ENCODE measurements around the gene HEXA.

- TF ChIP-seq PBX3 (CRISPR knock-in tag; IDR thresholded peaks at IDR 0.05) (no peak), CTCF (tag by site-specific recombination; IDR thresholded peaks at IDR 0.05) (no peak), HIC1 (tag by site-specific recombination; IDR thresholded peaks at IDR 0.05) (no peak)
Observed at GRCh38 chr15:72345280-72345679, 30.5 kb downstream of the HEXA start.

Data from HEK293 (cell line).